HL-60 (cell line): ENCODE measurements around the gene MBTPS2.
A peak's percentile ranks its signal among the peaks of the same experiment; 100 is the strongest.

Experiments
- DNase-seq, 2 experiments: peaks; one replicate each; pipeline ENCODE4 v3.0.0-alpha.2; 2010 to 2020; ENCODE audit warnings: low read depth in 1 of 2, low spot score in 1 of 2
- H3K27ac ChIP-seq: fragments of 250-450 bp; sonication (Bioruptor Pico); replicated peaks from 2 replicates; pipeline ENCODE4 v1.5.1; 2020; ENCODE audit warnings: mild to moderate bottlenecking, moderate library complexity
- H3K27me3 ChIP-seq: fragments of 250-450 bp; sonication (Bioruptor Pico); 2 replicates; pipeline ENCODE4 v1.5.1; 2021; ENCODE audit warnings: mild to moderate bottlenecking, moderate library complexity; ENCODE audit not compliant: insufficient read depth, poor library complexity, severe bottlenecking
- H3K4me3 ChIP-seq: replicated peaks from 2 replicates; pipeline ENCODE4 v1.5.1; 2011; ENCODE audit warnings: mild to moderate bottlenecking, control low read depth, low read length; ENCODE audit not compliant: insufficient read depth
- GABPA ChIP-seq: IDR thresholded peaks from 2 replicates; pipeline ENCODE4 v1.6.1; 2012; ENCODE audit warnings: low read depth
- POLR2AphosphoS5 ChIP-seq: IDR thresholded peaks from 2 replicates; pipeline ENCODE4 v1.6.1; 2012; ENCODE audit warnings: low read depth
- SPI1 ChIP-seq: IDR thresholded peaks from 2 replicates; pipeline ENCODE4 v1.6.1; 2012; ENCODE audit warnings: low read depth, mild to moderate bottlenecking, borderline replicate concordance
- TF ChIP-seq, protein P1 (sequence below): IDR thresholded peaks from one replicate; pipeline ENCODE4 v1.5.1; 2011; ENCODE audit warnings: low read length, control low read depth, inconsistent platforms; ENCODE audit not compliant: insufficient read depth
- TF ChIP-seq, protein P2 (sequence below): IDR thresholded peaks from 2 replicates; pipeline ENCODE4 v1.6.1; 2012; ENCODE audit warnings: low read depth; ENCODE audit not compliant: insufficient replicate concordance

The MBTPS2 gene

GRCh38 chrX:21885568-21885967 lies 46.2 kb downstream of the MBTPS2 start:
- TF ChIP-seq SPI1 (no peak), GABPA (no peak), POLR2AphosphoS5 (no peak)
- TF ChIP-seq, protein P1, sequence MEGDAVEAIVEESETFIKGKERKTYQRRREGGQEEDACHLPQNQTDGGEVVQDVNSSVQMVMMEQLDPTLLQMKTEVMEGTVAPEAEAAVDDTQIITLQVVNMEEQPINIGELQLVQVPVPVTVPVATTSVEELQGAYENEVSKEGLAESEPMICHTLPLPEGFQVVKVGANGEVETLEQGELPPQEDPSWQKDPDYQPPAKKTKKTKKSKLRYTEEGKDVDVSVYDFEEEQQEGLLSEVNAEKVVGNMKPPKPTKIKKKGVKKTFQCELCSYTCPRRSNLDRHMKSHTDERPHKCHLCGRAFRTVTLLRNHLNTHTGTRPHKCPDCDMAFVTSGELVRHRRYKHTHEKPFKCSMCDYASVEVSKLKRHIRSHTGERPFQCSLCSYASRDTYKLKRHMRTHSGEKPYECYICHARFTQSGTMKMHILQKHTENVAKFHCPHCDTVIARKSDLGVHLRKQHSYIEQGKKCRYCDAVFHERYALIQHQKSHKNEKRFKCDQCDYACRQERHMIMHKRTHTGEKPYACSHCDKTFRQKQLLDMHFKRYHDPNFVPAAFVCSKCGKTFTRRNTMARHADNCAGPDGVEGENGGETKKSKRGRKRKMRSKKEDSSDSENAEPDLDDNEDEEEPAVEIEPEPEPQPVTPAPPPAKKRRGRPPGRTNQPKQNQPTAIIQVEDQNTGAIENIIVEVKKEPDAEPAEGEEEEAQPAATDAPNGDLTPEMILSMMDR = no peak
- TF ChIP-seq, protein P2, sequence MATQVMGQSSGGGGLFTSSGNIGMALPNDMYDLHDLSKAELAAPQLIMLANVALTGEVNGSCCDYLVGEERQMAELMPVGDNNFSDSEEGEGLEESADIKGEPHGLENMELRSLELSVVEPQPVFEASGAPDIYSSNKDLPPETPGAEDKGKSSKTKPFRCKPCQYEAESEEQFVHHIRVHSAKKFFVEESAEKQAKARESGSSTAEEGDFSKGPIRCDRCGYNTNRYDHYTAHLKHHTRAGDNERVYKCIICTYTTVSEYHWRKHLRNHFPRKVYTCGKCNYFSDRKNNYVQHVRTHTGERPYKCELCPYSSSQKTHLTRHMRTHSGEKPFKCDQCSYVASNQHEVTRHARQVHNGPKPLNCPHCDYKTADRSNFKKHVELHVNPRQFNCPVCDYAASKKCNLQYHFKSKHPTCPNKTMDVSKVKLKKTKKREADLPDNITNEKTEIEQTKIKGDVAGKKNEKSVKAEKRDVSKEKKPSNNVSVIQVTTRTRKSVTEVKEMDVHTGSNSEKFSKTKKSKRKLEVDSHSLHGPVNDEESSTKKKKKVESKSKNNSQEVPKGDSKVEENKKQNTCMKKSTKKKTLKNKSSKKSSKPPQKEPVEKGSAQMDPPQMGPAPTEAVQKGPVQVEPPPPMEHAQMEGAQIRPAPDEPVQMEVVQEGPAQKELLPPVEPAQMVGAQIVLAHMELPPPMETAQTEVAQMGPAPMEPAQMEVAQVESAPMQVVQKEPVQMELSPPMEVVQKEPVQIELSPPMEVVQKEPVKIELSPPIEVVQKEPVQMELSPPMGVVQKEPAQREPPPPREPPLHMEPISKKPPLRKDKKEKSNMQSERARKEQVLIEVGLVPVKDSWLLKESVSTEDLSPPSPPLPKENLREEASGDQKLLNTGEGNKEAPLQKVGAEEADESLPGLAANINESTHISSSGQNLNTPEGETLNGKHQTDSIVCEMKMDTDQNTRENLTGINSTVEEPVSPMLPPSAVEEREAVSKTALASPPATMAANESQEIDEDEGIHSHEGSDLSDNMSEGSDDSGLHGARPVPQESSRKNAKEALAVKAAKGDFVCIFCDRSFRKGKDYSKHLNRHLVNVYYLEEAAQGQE = no peak
- DNase-seq = no peak
- no peak overlapping the region for H3K27ac ChIP-seq

GRCh38 chrX:21905313-21905712 lies 65.9 kb downstream of the MBTPS2 start:
- Histone ChIP-seq H3K27ac (no peak overlapping the region), H3K4me3 (no peak overlapping the region), H3K27me3 (no peaks in the 10 kb centered on the region)
- TF ChIP-seq, protein P2 = no peak
- TF ChIP-seq, protein P1 = no peak
- TF ChIP-seq SPI1 (no peak), GABPA (no peak), POLR2AphosphoS5 (no peak)
- DNase-seq = peak in 1 of 2 experiments; percentile 27

More at GRCh38 chrX:21885568-21885967, 46.2 kb downstream of the MBTPS2 start:
- no peaks in the 10 kb centered on the region for H3K27me3 ChIP-seq
- no peak overlapping the region for H3K4me3 ChIP-seq

GRCh38 chrX:21905953-21906352 lies 66.5 kb downstream of the MBTPS2 start:
- DNase-seq = no peak
- H3K27ac ChIP-seq = no peak overlapping the region
- H3K27me3 ChIP-seq = no peaks in the 10 kb centered on the region
- TF ChIP-seq, protein P2 = no peak
- TF ChIP-seq POLR2AphosphoS5 (no peak), SPI1 (no peak), GABPA (no peak)
- TF ChIP-seq, protein P1 = no peak
- H3K4me3 ChIP-seq = no peak overlapping the region
